ENCODE measurements around the gene TRAF3.
"Not testable (repeated sequence)": the region's sequence is repeated elsewhere in the genome, so short reads cannot be mapped to it uniquely, and the experiment has no call there.

Gene TRAF3

DNA sequence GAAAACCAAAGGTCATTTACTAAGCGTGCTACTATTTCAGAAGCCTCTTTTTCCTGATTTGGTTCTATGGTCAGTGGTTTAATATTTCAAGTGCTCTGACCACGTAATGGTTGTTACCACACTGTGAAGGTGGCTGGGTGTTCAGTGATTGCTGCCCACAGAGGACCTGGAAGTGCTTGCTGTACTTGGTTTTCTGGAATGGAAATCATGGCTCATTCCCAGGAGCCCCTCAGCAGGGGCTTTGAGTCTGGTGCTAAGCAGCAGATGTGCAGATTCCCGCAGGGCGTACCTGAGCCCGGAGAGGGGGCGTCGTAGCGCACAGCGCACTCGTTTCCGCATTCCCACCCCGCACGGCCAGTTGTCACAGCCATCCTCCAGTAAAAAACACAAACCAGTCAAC is 50.5 kb downstream of the TRAF3 start:
- DNase-seq (ENCODE audit: low read depth in 1 of 2, low spot score in 1 of 2), result no peak

DNA sequence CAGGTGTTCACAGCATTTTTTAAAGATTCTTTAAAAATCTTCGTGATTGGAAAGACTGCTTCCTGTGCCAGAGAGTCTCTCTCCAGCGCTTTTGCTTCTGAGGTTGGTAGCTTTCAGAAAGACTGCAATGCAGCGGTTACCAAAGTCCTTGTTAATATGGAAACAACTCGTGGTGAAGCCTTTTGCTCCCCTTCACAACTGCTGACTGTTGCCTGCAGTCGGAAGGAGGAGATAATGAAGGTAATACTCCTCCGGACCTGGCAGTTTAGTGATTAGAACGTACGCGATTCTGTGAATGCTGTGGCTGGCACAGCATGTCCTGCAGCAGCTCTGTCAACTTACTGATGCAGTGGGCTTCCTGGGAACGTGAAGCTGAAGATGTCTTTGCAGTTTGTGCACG is 50.9 kb downstream of the TRAF3 start:
- DNase-seq (ENCODE audit: low read depth in 1 of 2, low spot score in 1 of 2), result no peak

- no peak for DNase-seq (ENCODE audit: low read depth in 1 of 2, low spot score in 1 of 2)
Measured at GRCh38 chr14:102829016-102829548, 51.8 kb downstream of the TRAF3 start.

GRCh38 chr14:102830474-102831045 is 53.3 kb downstream of the TRAF3 start:
- DNase-seq (ENCODE audit: low read depth in 1 of 2, low spot score in 1 of 2), result no peak

DNA sequence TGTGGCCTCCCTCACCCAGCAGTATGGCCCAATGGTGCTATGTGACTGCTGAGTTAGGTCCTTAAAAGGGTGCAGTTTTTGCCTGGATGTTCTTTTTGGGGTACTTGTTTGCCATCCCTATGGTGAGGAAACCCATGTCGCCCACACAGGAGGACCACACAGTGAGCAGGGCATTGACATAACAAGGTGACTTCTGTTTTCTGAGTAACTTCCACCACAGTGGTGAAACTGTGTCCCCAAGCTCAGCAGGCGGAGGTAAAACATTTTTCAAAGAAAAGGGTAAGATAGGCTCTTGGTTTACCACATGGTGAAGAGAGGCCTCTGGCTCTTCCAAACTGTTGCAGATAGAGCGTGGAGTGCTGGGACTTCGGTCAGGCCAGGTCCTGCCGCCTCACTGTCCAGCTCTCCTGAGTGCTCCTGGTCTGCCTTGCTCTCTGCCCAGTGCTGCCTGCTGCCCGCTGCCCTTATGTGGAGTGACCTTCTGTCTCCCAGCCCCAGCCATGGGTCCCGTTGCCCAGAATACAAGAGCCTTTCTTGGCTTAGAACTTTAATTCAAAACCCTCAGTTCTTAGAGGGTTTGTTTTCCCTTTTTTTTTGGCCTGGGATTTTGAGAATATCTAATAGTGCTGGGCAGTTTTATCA is 54.0 kb downstream of the TRAF3 start:
- DNase-seq (ENCODE audit: low read depth in 1 of 2, low spot score in 1 of 2), result no peak

DNA sequence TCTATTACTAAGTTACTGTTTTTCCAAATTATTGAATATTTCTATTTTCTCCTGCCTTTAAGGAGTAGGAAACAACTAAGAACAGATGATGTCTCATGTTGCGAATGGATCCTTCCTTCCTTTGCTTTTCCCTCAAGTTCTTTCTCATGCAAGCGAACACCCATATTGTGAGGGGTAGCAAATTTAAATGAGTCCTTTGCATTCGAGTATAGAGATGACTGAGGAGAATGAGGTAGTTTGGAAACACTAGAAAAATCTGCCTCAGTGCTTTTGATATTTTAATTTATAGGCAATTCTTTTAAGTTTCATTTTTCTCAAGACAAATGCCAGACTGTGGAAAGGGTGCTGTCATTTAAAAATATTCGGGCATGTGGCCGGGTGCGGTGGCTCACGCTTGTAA is 56.1 kb downstream of the TRAF3 start:
- no peak for DNase-seq (ENCODE audit: low read depth in 1 of 2, low spot score in 1 of 2)

- DNase-seq (ENCODE audit: low read depth in 1 of 2, low spot score in 1 of 2), result no peak
Measured at GRCh38 chr14:102833991-102834390, 56.7 kb downstream of the TRAF3 start.

DNA sequence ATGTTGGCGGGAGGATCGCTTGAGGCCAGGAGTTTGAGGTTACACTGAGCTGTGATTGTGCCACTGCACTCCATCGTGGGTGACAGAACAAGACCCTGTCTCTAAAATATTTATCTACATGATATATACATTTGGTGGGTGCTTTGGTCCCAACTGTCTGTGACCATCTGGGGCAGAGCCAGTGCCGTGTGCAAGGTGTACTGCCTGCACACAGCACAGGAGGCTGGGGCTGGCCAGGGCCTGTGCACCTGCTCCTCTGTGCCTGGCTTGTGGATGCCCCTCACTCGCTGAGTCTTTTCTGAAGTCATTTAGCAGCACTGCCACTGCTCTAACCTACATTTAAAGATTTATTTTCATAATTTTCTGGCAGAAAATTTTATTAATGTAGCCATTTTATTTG is 58.7 kb downstream of the TRAF3 start:
- no peak for DNase-seq (ENCODE audit: low read depth in 1 of 2, low spot score in 1 of 2)

DNA sequence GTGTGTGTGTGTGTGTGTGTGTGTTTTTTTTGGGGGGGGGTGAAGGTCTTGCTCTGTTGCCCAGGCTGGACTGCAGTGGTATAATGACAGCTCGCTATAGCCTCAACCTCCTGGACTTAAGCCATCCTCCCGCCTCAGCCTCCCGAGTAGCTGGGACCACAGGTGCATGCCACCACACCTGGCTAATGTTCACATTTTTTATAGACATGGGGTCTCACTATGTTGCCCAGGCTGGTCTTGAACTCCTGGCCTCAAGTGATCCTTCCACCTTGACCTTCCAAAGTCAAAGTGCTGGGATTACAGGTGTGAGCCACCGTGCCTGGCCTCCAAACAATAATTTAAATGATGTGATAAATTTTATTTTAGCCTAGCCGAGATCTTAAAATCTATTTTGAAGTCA is 59.9 kb downstream of the TRAF3 start:
- DNase-seq (ENCODE audit: low read depth in 1 of 2, low spot score in 1 of 2), result not testable (repeated sequence)

GRCh38 chr14:102838501-102838900 is 61.3 kb downstream of the TRAF3 start:
- no peak for DNase-seq (ENCODE audit: low read depth in 1 of 2, low spot score in 1 of 2)

DNA sequence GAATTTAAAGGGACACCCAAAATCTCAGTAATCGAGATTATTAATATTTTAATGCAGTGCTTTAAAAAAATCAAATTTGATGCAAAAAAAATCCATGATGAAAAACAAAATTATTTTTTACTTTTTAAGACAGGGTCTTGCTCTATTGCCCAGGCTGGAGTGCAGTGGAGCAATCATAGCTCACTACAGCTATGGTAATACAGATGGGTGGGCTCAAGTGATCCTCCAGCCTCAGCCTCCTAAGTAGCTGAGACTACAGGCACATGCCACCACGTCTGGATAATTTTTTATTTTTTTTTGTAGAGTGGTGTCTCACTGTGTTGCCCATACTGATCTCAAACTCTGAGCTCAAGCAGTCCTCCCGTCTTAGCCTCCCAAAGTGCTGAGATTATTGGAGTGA is 62.9 kb downstream of the TRAF3 start:
- no peak for DNase-seq (ENCODE audit: low read depth in 1 of 2, low spot score in 1 of 2)

DNA sequence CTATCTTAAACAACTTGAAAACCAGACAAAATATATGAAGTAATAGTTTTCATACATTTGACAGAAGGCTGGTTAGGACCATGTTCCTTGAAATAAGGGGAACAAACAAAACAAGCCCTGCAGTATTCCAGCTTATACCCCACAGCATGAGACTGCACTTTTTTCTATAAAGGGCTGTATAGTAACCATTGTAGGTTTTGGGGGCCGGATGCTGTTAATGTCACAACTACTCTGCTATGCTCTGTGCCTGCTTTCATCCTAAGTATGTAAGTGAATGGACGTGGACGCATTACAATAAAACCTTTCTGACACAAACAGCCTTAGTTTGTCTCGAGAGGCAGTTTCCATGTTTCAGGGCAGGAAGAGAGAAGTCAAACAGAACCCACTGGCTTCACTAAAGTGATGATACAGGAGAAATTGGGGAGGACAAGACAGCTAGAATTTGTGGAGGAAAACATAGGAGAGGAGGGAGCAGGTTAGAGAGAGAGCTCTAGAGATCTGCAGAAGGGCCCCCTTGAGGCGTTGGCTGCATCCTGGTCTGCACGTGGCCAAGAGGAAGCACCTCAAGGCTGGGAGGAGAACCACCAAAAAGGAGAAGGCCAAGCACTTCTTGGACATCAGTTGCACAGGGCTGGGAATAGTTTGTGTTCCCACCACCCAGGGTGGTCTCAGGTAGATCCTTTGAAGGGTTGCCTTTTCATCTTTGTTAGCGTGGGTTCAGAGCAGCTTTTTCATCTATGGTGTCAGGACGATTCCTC is 63.7 kb downstream of the TRAF3 start:
- no peak for DNase-seq (ENCODE audit: low read depth in 1 of 2, low spot score in 1 of 2)

GRCh38 chr14:102848830-102849525 is 71.7 kb downstream of the TRAF3 start:
- no peak for DNase-seq (ENCODE audit: low read depth in 1 of 2, low spot score in 1 of 2)

DNA sequence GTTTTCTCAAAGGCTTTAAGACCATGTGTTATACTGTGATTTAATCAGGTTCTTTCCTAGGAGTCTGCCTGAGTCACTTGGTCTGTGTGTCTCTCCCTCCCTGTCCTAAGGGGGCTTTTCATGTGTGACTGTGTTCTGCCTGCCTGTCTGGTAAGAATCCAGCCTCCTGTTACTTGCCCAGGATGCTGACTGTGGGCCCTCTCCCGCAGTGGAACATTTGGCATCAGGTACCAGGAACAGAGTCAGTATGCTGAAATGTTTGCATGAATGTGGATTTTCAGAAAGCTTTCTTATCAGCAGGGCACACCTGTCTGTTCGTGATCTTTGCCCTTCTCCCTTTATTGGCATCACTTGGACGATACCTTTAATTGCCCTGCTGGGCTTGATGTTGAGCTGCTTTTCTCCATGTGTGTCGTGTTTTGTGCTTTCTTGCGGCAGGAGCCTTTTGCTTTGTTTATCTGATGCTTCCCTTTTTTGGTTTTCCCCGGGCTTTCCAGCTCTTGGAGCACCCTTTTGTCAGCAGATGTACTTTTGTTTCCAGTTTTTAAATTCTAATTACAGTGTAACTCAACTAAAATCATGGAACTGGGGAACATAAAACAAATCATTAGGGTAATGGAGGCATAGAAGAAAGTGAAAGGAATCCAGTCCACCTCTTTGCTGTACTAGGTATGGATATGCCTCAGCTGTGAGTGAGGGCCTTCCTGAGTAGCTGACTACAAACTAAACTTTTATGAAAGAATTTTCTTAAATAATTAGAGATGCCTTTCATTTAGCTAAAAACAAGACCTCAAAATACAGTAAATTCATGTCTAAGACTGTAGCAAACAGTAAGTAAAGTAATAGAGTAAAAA is 72.5 kb downstream of the TRAF3 start:
- no peak for DNase-seq (ENCODE audit: low read depth in 1 of 2, low spot score in 1 of 2)

DNA sequence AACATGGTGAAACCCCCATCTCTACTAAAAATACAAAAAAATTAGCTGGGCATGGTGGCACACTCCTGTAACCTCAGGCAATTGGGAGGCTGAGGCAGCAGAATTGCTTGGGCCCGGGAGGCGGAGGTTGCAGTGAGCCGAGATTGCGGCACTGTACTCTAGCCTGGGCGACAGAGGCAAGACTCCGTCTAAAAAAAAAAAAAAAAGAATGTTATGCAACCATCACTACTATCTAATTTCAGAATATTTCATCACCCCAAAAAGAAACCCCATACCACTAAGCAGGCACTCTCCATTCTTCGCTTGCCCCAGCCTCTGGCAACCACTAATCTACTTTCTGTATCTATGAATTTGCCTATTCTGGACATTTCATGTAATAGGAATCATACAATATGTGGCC is 76.4 kb downstream of the TRAF3 start:
- no peak for DNase-seq (ENCODE audit: low read depth in 1 of 2, low spot score in 1 of 2)

- no peak for DNase-seq (ENCODE audit: low read depth in 1 of 2, low spot score in 1 of 2)
Measured at GRCh38 chr14:102854091-102854703, 76.9 kb downstream of the TRAF3 start.

- DNase-seq (ENCODE audit: low read depth in 1 of 2, low spot score in 1 of 2), result no peak
Measured at GRCh38 chr14:102856179-102856578, 78.9 kb downstream of the TRAF3 start.

GRCh38 chr14:102857444-102857843 is 80.2 kb downstream of the TRAF3 start:
- DNase-seq (ENCODE audit: low read depth in 1 of 2, low spot score in 1 of 2), result no peak

DNA sequence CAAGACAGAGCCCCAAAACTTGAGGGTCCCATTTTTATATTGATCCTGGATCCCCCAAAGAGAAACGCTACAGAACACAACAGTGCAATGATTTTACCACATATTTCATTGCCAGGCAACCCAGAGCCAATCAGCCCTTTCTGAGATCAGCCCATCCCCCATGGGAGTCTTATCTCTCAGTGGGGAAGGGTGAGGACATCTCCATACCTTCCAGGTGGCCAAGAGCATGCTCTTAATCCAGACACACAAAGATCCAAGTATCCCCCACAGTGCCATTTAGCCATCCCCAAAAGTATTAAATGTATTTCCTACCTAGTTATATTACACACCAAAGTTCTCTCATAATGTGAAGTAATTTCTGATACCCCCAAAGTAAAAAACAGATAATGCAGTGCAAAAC is 82.7 kb downstream of the TRAF3 start:
- DNase-seq (ENCODE audit: low read depth in 1 of 2, low spot score in 1 of 2), result no peak

GRCh38 chr14:102862154-102862773 is 85.0 kb downstream of the TRAF3 start:
- no peak for DNase-seq (ENCODE audit: low read depth in 1 of 2, low spot score in 1 of 2)

Data from activated CD4-positive, alpha-beta T cell treated with anti-CD3 and anti-CD28 coated beads, Interleukin-2, amount 50 U/mL, for 24 hours (primary cell).